H1 (cell line): ENCODE measurements around the gene GDPD5. TPM values are rescaled to one million over a fixed set of nuclear protein-coding genes. Genes with fewer than 3 reads are reported as not detected.

Source experiments
- CTCF ChIA-PET: fragments of 300-600 bp; sonication (Branson Sonifier 250); formaldehyde crosslinking; loops from one replicate; lab custom pipeline; 2021; ENCODE audit not compliant: partially characterized antibody; lab: Charles Lee
- POLR2A ChIA-PET: fragments of 300-600 bp; sonication (Branson Sonifier 250); formaldehyde crosslinking; loops from one replicate; lab custom pipeline; 2021; ENCODE audit warnings: inconsistent platforms; ENCODE audit not compliant: partially characterized antibody; lab: Charles Lee
- DNase-seq, 2 experiments: peaks; one replicate each; pipeline versions ENCODE4 v3.0.0 to v3.0.0-alpha.2; 2010 to 2022; ENCODE audit warnings: low spot score in 2 of 2, low read depth in 1 of 2, mixed read lengths in 1 of 2
- FAIRE-seq: peaks from 2 replicates; lab custom pipeline; 2011; peaks lifted over from hg19 to GRCh38; lab: Jason Lieb, UNC
- H2AFZ ChIP-seq: 2 replicates; pipeline ENCODE4 v1.8.1; 2012; ENCODE audit warnings: low read length, inconsistent platforms
- H2AK5ac ChIP-seq: 2 replicates; pipeline ENCODE4 v1.6.1; 2013; ENCODE audit warnings: low read depth, low read length
- H2BK120ac ChIP-seq: replicated peaks from 2 replicates; pipeline ENCODE3; 2013; ENCODE audit warnings: low read depth, low read length, inconsistent platforms
- H2BK12ac ChIP-seq: 2 replicates; pipeline ENCODE4 v1.6.1; 2013; ENCODE audit warnings: low read depth, low read length
- H2BK15ac ChIP-seq: 2 replicates; pipeline ENCODE4 v1.6.1; 2013; ENCODE audit warnings: low read length
- H2BK20ac ChIP-seq: 2 replicates; pipeline ENCODE4 v1.6.1; 2013; ENCODE audit warnings: low read length
- H2BK5ac ChIP-seq: 2 replicates; pipeline ENCODE4 v1.6.1; 2013; ENCODE audit warnings: low read depth, low read length
- H3K14ac ChIP-seq: 2 replicates; pipeline ENCODE4 v1.6.1; 2013; ENCODE audit warnings: inconsistent platforms; ENCODE audit not compliant: insufficient read length
- H3K18ac ChIP-seq: 2 replicates; pipeline ENCODE4 v1.6.1; 2013; ENCODE audit warnings: low read length; ENCODE audit errors: extremely low read depth
- H3K23ac ChIP-seq: 2 replicates; pipeline ENCODE4 v1.6.1; 2013; ENCODE audit warnings: inconsistent platforms; ENCODE audit not compliant: insufficient read length
- H3K23me2 ChIP-seq: 2 replicates; pipeline ENCODE4 v1.6.1; 2013; ENCODE audit warnings: low read depth, low read length
- H3K27ac ChIP-seq: 2 replicates; pipeline ENCODE4 v1.6.1; 2011; ENCODE audit warnings: low read depth, low read length, inconsistent platforms
- H3K27me3 ChIP-seq, 4 experiments: replicated peaks in 1 of 4; 1 replicate in 1 of 4; 2 replicates in 3 of 4; pipeline versions ENCODE4 v1.6.1 to v1.8.1; 2011 to 2013; ENCODE audit warnings: low read length in 3 of 4, mild to moderate bottlenecking in 3 of 4, inconsistent platforms in 2 of 4, mixed read lengths in 2 of 4, moderate library complexity in 1 of 4; ENCODE audit not compliant: control insufficient read depth in 3 of 4, insufficient read depth in 3 of 4; ENCODE audit errors: extremely low read depth in 1 of 4
- H3K36me3 ChIP-seq, 4 experiments: 2 replicates each; pipeline versions ENCODE4 v1.6.1 to v1.8.1; 2011 to 2013; ENCODE audit warnings: mild to moderate bottlenecking in 4 of 4, low read length in 3 of 4, moderate library complexity in 2 of 4, control low read depth in 1 of 4, inconsistent platforms in 1 of 4; ENCODE audit not compliant: insufficient read depth in 4 of 4, control insufficient read depth in 2 of 4
- H3K4ac ChIP-seq: replicated peaks from 2 replicates; pipeline ENCODE3; 2013; ENCODE audit warnings: low read length, low read depth, mixed read lengths, inconsistent platforms; ENCODE audit not compliant: insufficient read length
- H3K4me1 ChIP-seq, 4 experiments: replicated peaks in 1 of 4; 1 replicate in 1 of 4; 2 replicates in 3 of 4; pipeline versions ENCODE4 v1.6.1 to v1.8.1; 2011 to 2013; ENCODE audit warnings: low read length in 3 of 4, inconsistent platforms in 2 of 4, mixed read lengths in 1 of 4; ENCODE audit not compliant: insufficient read depth in 4 of 4, control insufficient read depth in 3 of 4
- H3K4me2 ChIP-seq, 2 experiments: 2 replicates each; pipeline versions ENCODE4 v1.6.1 to v1.8.1; 2011 to 2013; ENCODE audit warnings: low read depth in 2 of 2, low read length in 2 of 2, control low read depth in 1 of 2, inconsistent platforms in 1 of 2, mild to moderate bottlenecking in 1 of 2; ENCODE audit not compliant: insufficient read depth in 1 of 2
- H3K4me3 ChIP-seq, 4 experiments: fragments of 200-600, 300-600 bp in 1 of 4; sonication (generic), shearing (Covaris generic), sonication (Bioruptor Twin) in 1 of 4; 2 replicates each; pipeline versions ENCODE4 v1.5.1 to v1.8.1; 2011 to 2016; ENCODE audit warnings: low read length in 4 of 4, low read depth in 3 of 4, control low read depth in 2 of 4, inconsistent platforms in 2 of 4, mild to moderate bottlenecking in 2 of 4, mixed read lengths in 1 of 4, moderate library complexity in 1 of 4; ENCODE audit not compliant: insufficient read depth in 2 of 4; ENCODE audit errors: extremely low read depth in 1 of 4
- H3K56ac ChIP-seq: replicated peaks from 2 replicates; pipeline ENCODE3; 2013; ENCODE audit warnings: low read depth, mild to moderate bottlenecking, mixed read lengths, low read length, inconsistent platforms; ENCODE audit not compliant: insufficient read length
- H3K79me1 ChIP-seq: 2 replicates; pipeline ENCODE4 v1.6.1; 2013; ENCODE audit warnings: low read depth, low read length, control low read depth
- H3K79me2 ChIP-seq, 2 experiments: 2 replicates each; pipeline versions ENCODE4 v1.6.1 to v1.8.1; 2012 to 2013; ENCODE audit warnings: low read length in 2 of 2, mild to moderate bottlenecking in 2 of 2, inconsistent platforms in 1 of 2; ENCODE audit not compliant: insufficient read depth in 2 of 2, control insufficient read depth in 1 of 2
- H3K9ac ChIP-seq, 4 experiments: replicated peaks in 1 of 4; 1 replicate in 1 of 4; 2 replicates in 3 of 4; pipeline versions ENCODE4 v1.6.1 to v1.8.1; 2011 to 2013; ENCODE audit warnings: low read depth in 3 of 4, low read length in 3 of 4, control low read depth in 2 of 4, mild to moderate bottlenecking in 2 of 4, moderate library complexity in 2 of 4, inconsistent platforms in 1 of 4; ENCODE audit errors: extremely low read depth in 1 of 4
- H3K9me3 ChIP-seq, 2 experiments: 2 replicates each; pipeline versions ENCODE4 v1.6.1 to v1.8.1; 2012 to 2013; ENCODE audit warnings: mild to moderate bottlenecking in 2 of 2, moderate library complexity in 2 of 2, control low read depth in 1 of 2, inconsistent platforms in 1 of 2, low read depth in 1 of 2, low read length in 1 of 2, mixed read lengths in 1 of 2; ENCODE audit not compliant: insufficient read depth in 2 of 2
- H4K20me1 ChIP-seq, 2 experiments: replicated peaks in 1 of 2; 2 replicates each; pipeline versions ENCODE3 to v1.8.1; 2011 to 2013; ENCODE audit warnings: inconsistent platforms in 2 of 2, low read length in 2 of 2, mild to moderate bottlenecking in 1 of 2; ENCODE audit not compliant: insufficient read depth in 2 of 2, control insufficient read depth in 1 of 2
- H4K5ac ChIP-seq: 2 replicates; pipeline ENCODE4 v1.6.1; 2013; ENCODE audit warnings: low read length, low read depth, mixed read lengths, inconsistent platforms; ENCODE audit not compliant: insufficient read length
- H4K8ac ChIP-seq: 2 replicates; pipeline ENCODE4 v1.8.0; 2013; ENCODE audit warnings: mild to moderate bottlenecking, moderate library complexity, low read length, inconsistent platforms; ENCODE audit not compliant: insufficient read depth; ENCODE audit errors: extremely low read depth
- H4K91ac ChIP-seq: replicated peaks from 2 replicates; pipeline ENCODE3; 2013; ENCODE audit warnings: low read length, mixed read lengths, inconsistent platforms; ENCODE audit not compliant: insufficient read length
- NRF1 ChIP-seq: IDR thresholded peaks from 2 replicates; pipeline ENCODE4 v1.6.1; 2011; ENCODE audit warnings: mild to moderate bottlenecking, low read depth, low read length, improper control_type of control experiment
- TEAD4 ChIP-seq: IDR thresholded peaks from 2 replicates; pipeline ENCODE4 v1.6.1; 2012; ENCODE audit warnings: low read depth, low read length, inconsistent platforms, mixed read lengths
- WGBS, 2 experiments: shearing (Covaris generic) in 1 of 2; methylation state at CpG; one replicate each; pipeline versions ENCODE4 v1.1.6 to v1.1.7; 2013 to 2015; ENCODE audit warnings: low lambda C conversion rate in 2 of 2, mixed read lengths in 2 of 2, inconsistent platforms in 1 of 2, low coverage in 1 of 2, missing lambda C conversion rate in 1 of 2; ENCODE audit not compliant: insufficient replicate concordance in 2 of 2, insufficient coverage in 1 of 2, insufficient read length in 1 of 2; ENCODE audit errors: extremely low coverage in 1 of 2, missing lambda C conversion rate in 1 of 2; 5-methylcytosine and 5-hydroxymethylcytosine counted together
- polyA plus RNA-seq, 7 experiments: library from polyadenylated mRNA; depleted of rRNA in 3 of 7; stranded (reverse) in 5 of 7; unstranded in 2 of 7; fragments of >200 nt in 5 of 7; fragments of 200-250 nt in 2 of 7; gene quantifications; 1 replicate in 5 of 7; 2 replicates in 1 of 7; 4 replicates in 1 of 7; pipeline versions ENCODE4 v1.2.1 to v1.2.3, GENCODE V29; 2011 to 2013; ENCODE audit warnings: missing spikeins in 2 of 7, mixed read lengths in 2 of 7
- total RNA-seq: library from RNA; stranded (reverse); fragmentation: NEBNext Ultra II Directional; extraction: Animal tissue kit (Norgen Biotek cat#: 25700); gene quantifications from 2 replicates; pipeline ENCODE4 v1.2.1, GENCODE V29; 2021

The GDPD5 gene
- total and polyA plus RNA-seq, 2 of the 8 experiments (the other 6 are each of a cell fraction or from before 2014, with no cell fraction given) = 7.8 to 8.6 TPM

- no peak overlapping the region for H3K9ac ChIP-seq
- no peak overlapping the region for H3K4ac ChIP-seq
- no peak overlapping the region for H2AFZ ChIP-seq
- peaks cover 10 to 30% of the 10 kb centered on the region in 2 experiments for H4K20me1 ChIP-seq
- H3K4me2 ChIP-seq = no peak overlapping the region
- DNase-seq (no peak), FAIRE-seq (no peak)
- H2BK15ac ChIP-seq = no peak overlapping the region
- peaks cover 44 to 77% (median 63%) of the 10 kb centered on the region in 4 experiments for H3K36me3 ChIP-seq
- H2BK12ac ChIP-seq = no peak overlapping the region
- ChIA-PET POLR2A (interaction anchor here (1.2 to 35.1 kb wide), 5 partner anchors 6 to 143 kb away, joined by 4 to 1120 read pairs (median 104); partner anchors contain the start of gene SERPINH1), CTCF (interaction anchor here (0.7 to 17.4 kb wide), 10 partner anchors 9 to 123 kb away, joined by 3 to 344 read pairs (median 6); partner anchors contain the start of gene SERPINH1)
- H4K8ac ChIP-seq = no peak overlapping the region
- no peak overlapping the region for H3K27ac ChIP-seq
- no peak overlapping the region for H3K56ac ChIP-seq
- no peak overlapping the region for H4K5ac ChIP-seq
- H3K79me1 ChIP-seq = peaks cover 12% of the 10 kb centered on the region
- no peak overlapping the region for H3K4me3 ChIP-seq
- H3K4me1 ChIP-seq = peaks cover 7 to 27% (median 16%) of the 10 kb centered on the region in 4 experiments
- H3K14ac ChIP-seq = no peak overlapping the region
- no peaks in the 10 kb centered on the region for H3K9me3 ChIP-seq
- H2BK20ac ChIP-seq = no peak overlapping the region
- H3K18ac ChIP-seq = no peak overlapping the region
- H3K23ac ChIP-seq = no peak overlapping the region
- H2BK5ac ChIP-seq = peak overlapping the region; percentile 56; the same call in 1 of the 2 replicates
- H2AK5ac ChIP-seq = no peak overlapping the region
- no peak for TF ChIP-seq TEAD4
- no peak for TF ChIP-seq NRF1
- peaks cover 11 to 48% of the 10 kb centered on the region in 2 experiments for H3K79me2 ChIP-seq
- no peak overlapping the region for H4K91ac ChIP-seq
- no peaks in the 10 kb centered on the region for H3K27me3 ChIP-seq
- WGBS, 2 experiments = 87% methylated on average over 14 of the region's 14 CpGs; no CpG with 5 or more reads in 1 of the 2 experiments
- H2BK120ac ChIP-seq = no peak overlapping the region
- H3K23me2 ChIP-seq = peaks cover 4% of the 10 kb centered on the region
Measured at GRCh38 chr11:75568616-75569219, 43.0 kb upstream of the GDPD5 start.
